Gastroesophageal sphincter (tissue), 4 donors: ENCODE measurements around the gene NACA2. TPM values are rescaled to one million over a fixed set of nuclear protein-coding genes. Genes with fewer than 3 reads are reported as not detected.

Experiments used
- ATAC-seq: fragments of 150-250 bp; one replicate; pipeline ENCODE4 v1.9.1; 2016; ENCODE audit warnings: mild to moderate bottlenecking, moderate library complexity
- H3K27ac ChIP-seq, 4 donors: fragments of 200-600 bp; sonication (generic) in 3 of 4; 1 replicate in 3 of 4; 2 replicates in 1 of 4; pipeline ENCODE4 v1.5.1; 2016 to 2019
- H3K27me3 ChIP-seq: fragments of 200-600 bp; sonication (generic); one replicate; pipeline ENCODE4 v1.5.1; 2019
- H3K36me3 ChIP-seq, 2 donors: fragments of 200-600 bp; sonication (generic); one replicate each; pipeline ENCODE4 v1.5.1; 2019; ENCODE audit warnings: control low read depth in 1 of 2
- H3K4me1 ChIP-seq, 3 donors: fragments of 200-600 bp; sonication (generic); 1 replicate in 2 of 3; 2 replicates in 1 of 3; pipeline ENCODE4 v1.5.1; 2016 to 2019; ENCODE audit warnings: control low read depth in 2 of 3
- H3K4me3 ChIP-seq, 2 donors: fragments of 200-600 bp; sonication (generic); one replicate each; pipeline ENCODE4 v1.5.1; 2019; ENCODE audit warnings: mild to moderate bottlenecking in 1 of 2, moderate library complexity in 1 of 2
- H3K9me3 ChIP-seq, 3 donors: fragments of 200-600 bp; sonication (generic); one replicate each; pipeline ENCODE4 v1.5.1; 2017 to 2019; ENCODE audit warnings: control low read depth in 2 of 3
- EP300 ChIP-seq: sonication (generic); formaldehyde crosslinking; IDR thresholded peaks from one replicate; pipeline ENCODE4 v1.6.1; 2017; ENCODE audit warnings: antibody characterized with exemption, mild to moderate bottlenecking
- POLR2A ChIP-seq, 2 donors: fragments of 450-650 bp; IDR thresholded peaks; one replicate each; pipeline ENCODE4 v1.6.1; 2017; ENCODE audit warnings: antibody characterized with exemption in 2 of 2, mild to moderate bottlenecking in 2 of 2, moderate library complexity in 1 of 2
- POLR2AphosphoS5 ChIP-seq: sonication (generic); formaldehyde crosslinking; IDR thresholded peaks from one replicate; pipeline ENCODE4 v1.6.1; 2017; ENCODE audit warnings: antibody characterized with exemption
- WGBS, 2 donors: methylation state at CpG; one replicate each; pipeline ENCODE4 v1.1.5; 2018; ENCODE audit warnings: low coverage in 1 of 2; 5-methylcytosine and 5-hydroxymethylcytosine counted together
- total RNA-seq, 4 donors: library from RNA; depleted of rRNA; stranded (reverse); fragments of >200 nt; gene quantifications; one replicate each; pipeline ENCODE4 v1.1.0, GENCODE V29; 2016
- TF ChIP-seq, protein P1 (sequence below), 4 experiments: fragments of 200-600 bp in 2 of 4; fragments of 450-650 bp in 2 of 4; sonication (generic) in 1 of 4; IDR thresholded peaks; one replicate each; pipeline ENCODE4 v1.5.1; 2017 to 2019; ENCODE audit warnings: antibody characterized with exemption in 4 of 4, mild to moderate bottlenecking in 2 of 4, moderate library complexity in 2 of 4

NACA2 gene
- total RNA-seq, 4 donors from 2014 or later = not detected

- no peaks in the 10 kb centered on the region for H3K4me1 ChIP-seq
- H3K9me3 ChIP-seq = no peaks in the 10 kb centered on the region
- WGBS, 2 donors = 83 to 90% methylated on average over 1 to 3 of the region's 5 CpGs
- no peaks in the 10 kb centered on the region for H3K36me3 ChIP-seq
- TF ChIP-seq, protein P1, sequence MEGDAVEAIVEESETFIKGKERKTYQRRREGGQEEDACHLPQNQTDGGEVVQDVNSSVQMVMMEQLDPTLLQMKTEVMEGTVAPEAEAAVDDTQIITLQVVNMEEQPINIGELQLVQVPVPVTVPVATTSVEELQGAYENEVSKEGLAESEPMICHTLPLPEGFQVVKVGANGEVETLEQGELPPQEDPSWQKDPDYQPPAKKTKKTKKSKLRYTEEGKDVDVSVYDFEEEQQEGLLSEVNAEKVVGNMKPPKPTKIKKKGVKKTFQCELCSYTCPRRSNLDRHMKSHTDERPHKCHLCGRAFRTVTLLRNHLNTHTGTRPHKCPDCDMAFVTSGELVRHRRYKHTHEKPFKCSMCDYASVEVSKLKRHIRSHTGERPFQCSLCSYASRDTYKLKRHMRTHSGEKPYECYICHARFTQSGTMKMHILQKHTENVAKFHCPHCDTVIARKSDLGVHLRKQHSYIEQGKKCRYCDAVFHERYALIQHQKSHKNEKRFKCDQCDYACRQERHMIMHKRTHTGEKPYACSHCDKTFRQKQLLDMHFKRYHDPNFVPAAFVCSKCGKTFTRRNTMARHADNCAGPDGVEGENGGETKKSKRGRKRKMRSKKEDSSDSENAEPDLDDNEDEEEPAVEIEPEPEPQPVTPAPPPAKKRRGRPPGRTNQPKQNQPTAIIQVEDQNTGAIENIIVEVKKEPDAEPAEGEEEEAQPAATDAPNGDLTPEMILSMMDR (IDR thresholded peaks at IDR 0.05) = no peak
- no peak for TF ChIP-seq POLR2AphosphoS5
- no peak for TF ChIP-seq EP300
- TF ChIP-seq POLR2A (IDR thresholded peaks at IDR 0.05) = no peak
- ATAC-seq = no peak
- no peaks in the 10 kb centered on the region for H3K27me3 ChIP-seq
- H3K27ac ChIP-seq = no peak overlapping the region
- H3K4me3 ChIP-seq = no peak overlapping the region
Observed at GRCh38 chr17:61625564-61625963, 34.5 kb upstream of the NACA2 start.

DNA sequence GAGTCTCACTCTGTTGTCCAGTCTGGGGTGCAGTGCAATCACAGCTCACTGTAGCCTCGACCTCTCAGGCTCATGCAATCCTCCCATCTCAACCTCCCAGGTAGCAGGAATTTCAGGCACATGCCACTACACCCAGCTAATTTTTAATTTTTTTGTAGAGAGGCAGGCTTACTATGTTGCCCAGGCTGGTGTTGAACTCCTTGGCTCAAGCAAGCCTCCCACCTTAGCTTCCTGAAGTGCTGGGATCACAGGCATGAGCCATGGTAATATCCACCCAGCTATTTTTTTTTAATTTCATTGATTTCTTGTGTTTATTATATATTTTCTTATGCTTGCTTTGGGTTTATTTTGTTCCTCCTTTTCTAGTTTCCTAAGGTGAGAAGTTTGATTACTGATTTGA is 33.9 kb upstream of the NACA2 start:
- H3K4me1 ChIP-seq = no peaks in the 10 kb centered on the region
- no peaks in the 10 kb centered on the region for H3K27me3 ChIP-seq
- H3K4me3 ChIP-seq = no peak overlapping the region
- no peak for TF ChIP-seq EP300
- TF ChIP-seq POLR2A (IDR thresholded peaks at IDR 0.05) = no peak
- no peaks in the 10 kb centered on the region for H3K9me3 ChIP-seq
- 75% methylated on average over 1 of the region's 1 CpG; no CpG with 5 or more reads in 1 of the 2 donors for WGBS, 2 donors
- ATAC-seq = no peak
- H3K27ac ChIP-seq = no peak overlapping the region
- no peaks in the 10 kb centered on the region for H3K36me3 ChIP-seq

DNA sequence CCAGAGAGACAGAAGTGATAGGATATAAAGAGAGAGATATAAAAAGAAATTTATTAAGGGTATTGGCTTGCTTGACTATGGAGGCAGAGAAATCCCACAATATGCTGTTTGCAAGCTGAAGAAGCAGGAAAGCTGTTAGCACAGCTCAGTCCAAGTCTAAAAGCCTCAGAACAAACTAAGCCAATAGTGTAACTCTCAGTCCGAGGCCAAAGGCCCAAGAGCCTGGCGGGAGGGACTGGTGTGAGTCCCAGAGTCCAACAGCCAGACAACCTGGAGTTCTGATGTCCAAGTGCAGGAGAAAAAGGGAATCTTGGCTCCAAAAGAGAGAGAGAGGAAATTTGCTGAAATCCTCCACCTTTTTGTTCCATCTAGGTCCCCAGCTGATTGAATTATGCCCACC is 30.3 kb upstream of the NACA2 start:
- no peaks in the 10 kb centered on the region for H3K27me3 ChIP-seq
- H3K36me3 ChIP-seq = no peaks in the 10 kb centered on the region
- H3K4me1 ChIP-seq = peaks cover 0 to 13% (median 0%) of the 10 kb centered on the region in 3 donors
- H3K9me3 ChIP-seq = peaks cover 0 to 4% (median 0%) of the 10 kb centered on the region in 3 donors
- TF ChIP-seq EP300 = no peak
- TF ChIP-seq, protein P1 (IDR thresholded peaks at IDR 0.05) = no peak
- no peak for ATAC-seq
- H3K27ac ChIP-seq = no peak overlapping the region
- 80 to 81% methylated on average over 2 of the region's 2 CpGs for WGBS, 2 donors
- no peak overlapping the region for H3K4me3 ChIP-seq

DNA sequence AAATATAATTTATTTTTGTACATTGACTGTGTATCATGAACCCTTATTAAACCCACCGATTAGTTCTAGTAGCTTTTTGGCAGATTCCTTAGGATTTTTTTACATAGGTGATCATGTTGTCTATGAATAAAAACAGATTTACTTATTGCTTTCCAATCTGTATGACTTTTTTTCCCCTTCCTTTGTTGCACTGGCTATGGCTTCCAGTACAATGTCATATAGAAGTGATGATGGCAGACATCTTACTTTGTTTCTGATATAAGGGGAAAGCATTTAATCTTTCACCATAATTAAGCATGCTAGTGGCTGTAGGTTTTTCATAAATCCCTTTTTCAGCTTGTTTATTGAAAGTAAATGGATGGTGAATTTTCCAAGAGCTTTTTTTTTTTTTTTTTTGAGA is 28.9 kb upstream of the NACA2 start:
- no peak for ATAC-seq
- Histone ChIP-seq H3K36me3 (no peaks in the 10 kb centered on the region), H3K27ac (no peak overlapping the region), H3K27me3 (no peaks in the 10 kb centered on the region), H3K4me3 (no peak overlapping the region), H3K9me3 (peaks cover 0 to 4% (median 0%) of the 10 kb centered on the region in 3 donors), H3K4me1 (peaks cover 0 to 13% (median 0%) of the 10 kb centered on the region in 3 donors)
- WGBS, 2 donors = 91 to 92% methylated on average over 1 of the region's 1 CpG
- TF ChIP-seq EP300 = no peak
- TF ChIP-seq POLR2A (IDR thresholded peaks at IDR 0.05) = no peak

- no peak for ATAC-seq
- H3K4me3 ChIP-seq = no peak overlapping the region
- 60 to 75% methylated on average over 1 of the region's 1 CpG for WGBS, 2 donors
- no peaks in the 10 kb centered on the region for H3K36me3 ChIP-seq
- H3K27ac ChIP-seq = no peak overlapping the region
- no peaks in the 10 kb centered on the region for H3K27me3 ChIP-seq
- H3K4me1 ChIP-seq = peaks cover 0 to 13% (median 0%) of the 10 kb centered on the region in 3 donors
- TF ChIP-seq POLR2AphosphoS5 (no peak), EP300 (no peak), POLR2A (IDR thresholded peaks at IDR 0.05) (no peak)
- TF ChIP-seq, protein P1 (IDR thresholded peaks at IDR 0.05) = no peak
- peaks cover 0 to 4% (median 0%) of the 10 kb centered on the region in 3 donors for H3K9me3 ChIP-seq
Observed at GRCh38 chr17:61619493-61619892, 28.5 kb upstream of the NACA2 start.

- 65 to 69% methylated on average over 1 of the region's 1 CpG for WGBS, 2 donors
- TF ChIP-seq EP300 = no peak
- peaks cover 0 to 13% (median 0%) of the 10 kb centered on the region in 3 donors for H3K4me1 ChIP-seq
- H3K27me3 ChIP-seq = no peaks in the 10 kb centered on the region
- H3K9me3 ChIP-seq = peaks cover 0 to 4% (median 0%) of the 10 kb centered on the region in 3 donors
- no peak for ATAC-seq
- no peak overlapping the region for H3K4me3 ChIP-seq
- H3K36me3 ChIP-seq = no peaks in the 10 kb centered on the region
- no peak overlapping the region for H3K27ac ChIP-seq
Observed at GRCh38 chr17:61618950-61619349, 27.9 kb upstream of the NACA2 start.
